Liver (tissue), 3 donors: ENCODE results near the gene CYBB.

ENCODE experiments used
- CTCF ChIP-seq: fragments of 150-350 bp; IDR thresholded peaks from 2 replicates; pipeline ENCODE4 v1.5.1; 2017; ENCODE audit warnings: improper control_type of control experiment, low read depth, low read length; ENCODE audit not compliant: missing input control
- GABPA ChIP-seq, 2 donors: IDR thresholded peaks in 1 of 2; conservative IDR thresholded peaks in 1 of 2; 2 replicates each; pipeline ENCODE4 v1.6.1; 2016; ENCODE audit warnings: antibody characterized with exemption in 2 of 2, mild to moderate bottlenecking in 1 of 2, moderate library complexity in 1 of 2
- JUND ChIP-seq, 2 donors: IDR thresholded peaks; 2 replicates each; pipeline ENCODE4 v1.6.1; 2016; ENCODE audit warnings: antibody characterized with exemption in 2 of 2
- TAF1 ChIP-seq: conservative IDR thresholded peaks from 2 replicates; pipeline ENCODE4 v1.6.1; 2016; ENCODE audit warnings: antibody characterized with exemption, mild to moderate bottlenecking
- TF ChIP-seq, protein P1 (sequence below): IDR thresholded peaks from 2 replicates; pipeline ENCODE4 v1.6.1; 2016; ENCODE audit warnings: antibody characterized with exemption, mild to moderate bottlenecking
- donor health status: healthy.
- donor health status: healthy.

GRCh38 chrX:37757082-37757481, 22.8 kb upstream of the CYBB start:
- TF ChIP-seq CTCF (no peak), TAF1 (no peak), GABPA (IDR thresholded peaks at IDR 0.05 in 1 of 2, conservative IDR thresholded peaks at IDR 0.05 in 1 of 2) (no peak), JUND (IDR thresholded peaks at IDR 0.05) (no peak)
- TF ChIP-seq, protein P1, sequence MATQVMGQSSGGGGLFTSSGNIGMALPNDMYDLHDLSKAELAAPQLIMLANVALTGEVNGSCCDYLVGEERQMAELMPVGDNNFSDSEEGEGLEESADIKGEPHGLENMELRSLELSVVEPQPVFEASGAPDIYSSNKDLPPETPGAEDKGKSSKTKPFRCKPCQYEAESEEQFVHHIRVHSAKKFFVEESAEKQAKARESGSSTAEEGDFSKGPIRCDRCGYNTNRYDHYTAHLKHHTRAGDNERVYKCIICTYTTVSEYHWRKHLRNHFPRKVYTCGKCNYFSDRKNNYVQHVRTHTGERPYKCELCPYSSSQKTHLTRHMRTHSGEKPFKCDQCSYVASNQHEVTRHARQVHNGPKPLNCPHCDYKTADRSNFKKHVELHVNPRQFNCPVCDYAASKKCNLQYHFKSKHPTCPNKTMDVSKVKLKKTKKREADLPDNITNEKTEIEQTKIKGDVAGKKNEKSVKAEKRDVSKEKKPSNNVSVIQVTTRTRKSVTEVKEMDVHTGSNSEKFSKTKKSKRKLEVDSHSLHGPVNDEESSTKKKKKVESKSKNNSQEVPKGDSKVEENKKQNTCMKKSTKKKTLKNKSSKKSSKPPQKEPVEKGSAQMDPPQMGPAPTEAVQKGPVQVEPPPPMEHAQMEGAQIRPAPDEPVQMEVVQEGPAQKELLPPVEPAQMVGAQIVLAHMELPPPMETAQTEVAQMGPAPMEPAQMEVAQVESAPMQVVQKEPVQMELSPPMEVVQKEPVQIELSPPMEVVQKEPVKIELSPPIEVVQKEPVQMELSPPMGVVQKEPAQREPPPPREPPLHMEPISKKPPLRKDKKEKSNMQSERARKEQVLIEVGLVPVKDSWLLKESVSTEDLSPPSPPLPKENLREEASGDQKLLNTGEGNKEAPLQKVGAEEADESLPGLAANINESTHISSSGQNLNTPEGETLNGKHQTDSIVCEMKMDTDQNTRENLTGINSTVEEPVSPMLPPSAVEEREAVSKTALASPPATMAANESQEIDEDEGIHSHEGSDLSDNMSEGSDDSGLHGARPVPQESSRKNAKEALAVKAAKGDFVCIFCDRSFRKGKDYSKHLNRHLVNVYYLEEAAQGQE, result no peak
